Epithelial cell of esophagus (primary cell): ENCODE results near the gene KRTAP22-2.

Source experiments
- DNase-seq: peaks from one replicate; pipeline ENCODE4 v3.0.0; 2010; ENCODE audit warnings: low read depth
- H3K4me3 ChIP-seq: 2 replicates; pipeline ENCODE4 v1.5.1; 2011; ENCODE audit warnings: mild to moderate bottlenecking, low read length, control low read depth
- CTCF ChIP-seq: IDR thresholded peaks from 2 replicates; pipeline ENCODE4 v1.5.1; 2011; ENCODE audit warnings: low read depth, mild to moderate bottlenecking, low read length, control low read depth, inconsistent platforms; ENCODE audit not compliant: insufficient read depth; ENCODE audit errors: missing control alignments

Gene KRTAP22-2

GRCh38 chr21:30567617-30568016 is 22.6 kb downstream of the KRTAP22-2 start:
- TF ChIP-seq CTCF = no peak
- no peak overlapping the region for H3K4me3 ChIP-seq
- DNase-seq = no peak

- no peak for TF ChIP-seq CTCF
- no peak overlapping the region for H3K4me3 ChIP-seq
- no peak for DNase-seq
These were observed 26.6 kb downstream of the KRTAP22-2 start for GRCh38 chr21:30563630-30564029.

GRCh38 chr21:30563072-30563471 is 27.1 kb downstream of the KRTAP22-2 start:
- TF ChIP-seq CTCF = no peak
- DNase-seq = no peak
- H3K4me3 ChIP-seq = no peak overlapping the region

- H3K4me3 ChIP-seq = no peak overlapping the region
- no peak for DNase-seq
- no peak for TF ChIP-seq CTCF
These were observed 28.2 kb downstream of the KRTAP22-2 start for GRCh38 chr21:30561957-30562356.

GRCh38 chr21:30561264-30561895 is 28.8 kb downstream of the KRTAP22-2 start, which contains the start of gene KRTAP19-7:
Gene KRTAP19-7, minus strand, starts transcription at chr21:30561314. Its CDS starts 25 bp downstream, at chr21:30561289.
- TF ChIP-seq CTCF = no peak
- H3K4me3 ChIP-seq = no peak within 1 kb of the TSS
- DNase-seq = peak; percentile 6

- no peak for TF ChIP-seq CTCF
- H3K4me3 ChIP-seq = no peak overlapping the region
- DNase-seq = no peak
These were observed 35.1 kb downstream of the KRTAP22-2 start for GRCh38 chr21:30555095-30555494.

GRCh38 chr21:30552782-30553181 is 37.4 kb downstream of the KRTAP22-2 start:
- H3K4me3 ChIP-seq = no peak overlapping the region
- DNase-seq = no peak
- no peak for TF ChIP-seq CTCF
